BLaER1 treated with 17β-estradiol and CSF1 and Interleukin-3, amounts not matched to agents 10 nM and 100 nM (cell line): ENCODE measurements around the gene SREBF2.

ENCODE experiments used
- H3K27ac ChIP-seq, 11 experiments: shearing (Covaris generic); formaldehyde crosslinking; 2 replicates each; pipeline ENCODE4 v1.8.1; 2022
- H3K27me3 ChIP-seq, 11 experiments: shearing (Covaris generic); formaldehyde crosslinking; 2 replicates each; pipeline ENCODE4 v1.8.1; 2022
- H3K36me3 ChIP-seq, 11 experiments: shearing (Covaris generic); formaldehyde crosslinking; 2 replicates each; pipeline ENCODE4 v1.8.1; 2022
- H3K4me1 ChIP-seq, 10 experiments: shearing (Covaris generic); formaldehyde crosslinking; 2 replicates each; pipeline ENCODE4 v1.8.1; 2022
- H3K4me2 ChIP-seq, 11 experiments: shearing (Covaris generic); formaldehyde crosslinking; 2 replicates each; pipeline ENCODE4 v1.8.1; 2022
- H3K4me3 ChIP-seq, 10 experiments: shearing (Covaris generic); formaldehyde crosslinking; 2 replicates each; pipeline ENCODE4 v1.8.1; 2022
- H3K9ac ChIP-seq, 11 experiments: shearing (Covaris generic); formaldehyde crosslinking; 2 replicates each; pipeline ENCODE4 v1.8.1; 2022
- H3K9me3 ChIP-seq, 11 experiments: shearing (Covaris generic); formaldehyde crosslinking; replicated peaks in 1 of 11; 2 replicates each; pipeline ENCODE4 v1.8.1; 2022
- H4K20me1 ChIP-seq, 11 experiments: shearing (Covaris generic); formaldehyde crosslinking; 2 replicates each; pipeline ENCODE4 v1.8.1; 2022
- Cebpa-rat ChIP-seq, 11 experiments: shearing (Covaris generic); IDR thresholded peaks; 2 replicates each; pipeline ENCODE4 v1.8.1; 2022

The SREBF2 gene

GRCh38 chr22:41919357-41920224 is 86.7 kb downstream of the SREBF2 start:
- Histone ChIP-seq H3K4me1 (peaks cover 42 to 85% (median 80%) of the 10 kb centered on the region in 10 experiments), H3K4me3 (peak overlapping the region; percentile 53 to 69 (median 62)), H3K9ac (peak overlapping the region; percentile 68 to 88 (median 79)), H3K27ac (peak overlapping the region; percentile 54 to 97 (median 88); a peak in 21 of 22 replicates), H3K36me3 (peaks cover 0 to 19% (median 11%) of the 10 kb centered on the region in 11 experiments; a peak in 12 of 22 replicates), H3K4me2 (peak overlapping the region; percentile 89 to 100 (median 97)), H4K20me1 (peaks cover 0 to 90% (median 41%) of the 10 kb centered on the region in 11 experiments; a peak in 18 of 22 replicates), H3K9me3 (no peaks in the 10 kb centered on the region), H3K27me3 (peaks cover 33 to 38% (median 34%) of the 10 kb centered on the region in 11 experiments)
- peak in 4 of 11 experiments; percentile 15 to 58 (median 34); a peak in 2 of 22 replicates for TF ChIP-seq Cebpa-rat (IDR thresholded peaks at IDR 0.05)

- Histone ChIP-seq H3K4me3 (peak overlapping the region in 9 of 10 experiments; percentile 54 to 69 (median 62); a peak in 17 of 20 replicates), H3K27me3 (peaks cover 24 to 33% (median 27%) of the 10 kb centered on the region in 11 experiments), H3K4me2 (peak overlapping the region; percentile 89 to 100 (median 97)), H3K36me3 (peaks cover 0 to 21% (median 11%) of the 10 kb centered on the region in 11 experiments; a peak in 12 of 22 replicates), H3K27ac (peak overlapping the region; percentile 48 to 97 (median 88); a peak in 20 of 22 replicates), H4K20me1 (peaks cover 0 to 90% (median 40%) of the 10 kb centered on the region in 11 experiments; a peak in 18 of 22 replicates), H3K9ac (peak overlapping the region; percentile 68 to 88 (median 79); a peak in 21 of 22 replicates), H3K9me3 (no peaks in the 10 kb centered on the region), H3K4me1 (peaks cover 46 to 86% (median 83%) of the 10 kb centered on the region in 10 experiments)
- TF ChIP-seq Cebpa-rat (IDR thresholded peaks at IDR 0.05) = no peak; a peak in 1 of 22 replicates
Measured at GRCh38 chr22:41920271-41920976, 87.5 kb downstream of the SREBF2 start.

GRCh38 chr22:41922328-41922727 is 89.4 kb downstream of the SREBF2 start:
- Histone ChIP-seq H3K4me2 (peak overlapping the region in 9 of 11 experiments; percentile 89 to 100 (median 97); a peak in 18 of 22 replicates), H3K27ac (peak overlapping the region in 8 of 11 experiments; percentile 81 to 97 (median 90); a peak in 15 of 22 replicates), H3K27me3 (peaks cover 5 to 31% (median 10%) of the 10 kb centered on the region in 11 experiments; a peak in 21 of 22 replicates), H3K9ac (peak overlapping the region in 7 of 11 experiments; percentile 14 to 79 (median 43); a peak in 8 of 22 replicates), H4K20me1 (peaks cover 0 to 78% (median 29%) of the 10 kb centered on the region in 11 experiments; a peak in 17 of 22 replicates), H3K4me1 (peaks cover 52 to 95% (median 91%) of the 10 kb centered on the region in 10 experiments), H3K9me3 (no peaks in the 10 kb centered on the region), H3K4me3 (no peak overlapping the region), H3K36me3 (peaks cover 0 to 21% (median 11%) of the 10 kb centered on the region in 11 experiments; a peak in 12 of 22 replicates)
- TF ChIP-seq Cebpa-rat (IDR thresholded peaks at IDR 0.05) = no peak

GRCh38 chr22:41922940-41923594 is 90.2 kb downstream of the SREBF2 start:
- H3K4me1 ChIP-seq = peaks cover 49 to 95% (median 90%) of the 10 kb centered on the region in 10 experiments
- H3K9me3 ChIP-seq = no peaks in the 10 kb centered on the region
- no peak for TF ChIP-seq Cebpa-rat (IDR thresholded peaks at IDR 0.05)
- H3K36me3 ChIP-seq = peaks cover 0 to 21% (median 11%) of the 10 kb centered on the region in 11 experiments; a peak in 12 of 22 replicates
- peaks cover 0 to 24% (median 2%) of the 10 kb centered on the region in 11 experiments; a peak in 14 of 22 replicates for H3K27me3 ChIP-seq
- H3K4me2 ChIP-seq = peak overlapping the region in 8 of 11 experiments; percentile 91 to 99 (median 96); a peak in 17 of 22 replicates
- peak overlapping the region in 5 of 11 experiments; percentile 23 to 97 (median 44); a peak in 7 of 22 replicates for H3K9ac ChIP-seq
- H3K4me3 ChIP-seq = no peak overlapping the region
- H4K20me1 ChIP-seq = peaks cover 0 to 70% (median 26%) of the 10 kb centered on the region in 11 experiments; a peak in 15 of 22 replicates
- H3K27ac ChIP-seq = peak overlapping the region in 7 of 11 experiments; percentile 25 to 89 (median 45); a peak in 11 of 22 replicates

- peak overlapping the region in 8 of 11 experiments; percentile 91 to 99 (median 96); a peak in 16 of 22 replicates for H3K4me2 ChIP-seq
- peaks cover 0 to 64% (median 21%) of the 10 kb centered on the region in 11 experiments; a peak in 12 of 22 replicates for H4K20me1 ChIP-seq
- TF ChIP-seq Cebpa-rat (IDR thresholded peaks at IDR 0.05) = no peak
- H3K27ac ChIP-seq = peak overlapping the region in 7 of 11 experiments; percentile 0 to 89 (median 39); a peak in 8 of 22 replicates
- H3K36me3 ChIP-seq = peaks cover 0 to 21% (median 11%) of the 10 kb centered on the region in 11 experiments; a peak in 12 of 22 replicates
- peak overlapping the region in 5 of 11 experiments; percentile 23 to 97 (median 44); a peak in 7 of 22 replicates for H3K9ac ChIP-seq
- peaks cover 49 to 95% (median 90%) of the 10 kb centered on the region in 10 experiments for H3K4me1 ChIP-seq
- peaks cover 0 to 24% (median 0%) of the 10 kb centered on the region in 11 experiments; a peak in 7 of 22 replicates for H3K27me3 ChIP-seq
- no peak overlapping the region for H3K4me3 ChIP-seq
- no peaks in the 10 kb centered on the region for H3K9me3 ChIP-seq
Measured at GRCh38 chr22:41923595-41924276, 90.8 kb downstream of the SREBF2 start.

- peak overlapping the region; percentile 59 to 80 (median 74) for H3K4me3 ChIP-seq
- no peak for TF ChIP-seq Cebpa-rat (IDR thresholded peaks at IDR 0.05)
- H3K27ac ChIP-seq = peak overlapping the region in 10 of 11 experiments; percentile 66 to 95 (median 94); a peak in 19 of 22 replicates
- peaks cover 0 to 44% (median 15%) of the 10 kb centered on the region in 11 experiments; a peak in 12 of 22 replicates for H4K20me1 ChIP-seq
- H3K36me3 ChIP-seq = peaks cover 0 to 21% (median 11%) of the 10 kb centered on the region in 11 experiments; a peak in 12 of 22 replicates
- peaks cover 33 to 95% (median 90%) of the 10 kb centered on the region in 10 experiments for H3K4me1 ChIP-seq
- peaks cover 0 to 24% (median 0%) of the 10 kb centered on the region in 11 experiments; a peak in 7 of 22 replicates for H3K27me3 ChIP-seq
- H3K4me2 ChIP-seq = peak overlapping the region; percentile 91 to 99 (median 97)
- peak overlapping the region; percentile 75 to 97 (median 91) for H3K9ac ChIP-seq
- no peaks in the 10 kb centered on the region for H3K9me3 ChIP-seq
Measured at GRCh38 chr22:41925783-41926460, 93.0 kb downstream of the SREBF2 start.
